K562 (cell line): ENCODE results near the gene LETM1. TPM values are rescaled to one million over a fixed set of nuclear protein-coding genes. Genes with fewer than 3 reads are reported as not detected.

Source experiments
- CEBPG ChIP-seq, 3 experiments: fragments of 200-800 bp in 1 of 3; sonication (Bioruptor generic) in 1 of 3; sonication (generic) in 1 of 3; formaldehyde crosslinking in 1 of 3; IDR thresholded peaks in 2 of 3; conservative IDR thresholded peaks in 1 of 3; 2 replicates each; pipeline versions ENCODE4 v1.6.1 to v1.8.0; 2016 to 2022; ENCODE audit warnings: missing compliant biosample characterization in 2 of 3, missing genetic modification characterization in 2 of 3, mild to moderate bottlenecking in 1 of 3, missing genetic modification reagents in 1 of 3
- E2F3 ChIP-seq: fragments of 250-450 bp; sonication (Bioruptor Pico); IDR thresholded peaks from 2 replicates; pipeline ENCODE4 v1.4.0; 2020; ENCODE audit warnings: mild to moderate bottlenecking
- SAP30 ChIP-seq: fragments of 200-600 bp; sonication (generic); IDR thresholded peaks from 2 replicates; pipeline ENCODE4 v1.6.1; 2012; ENCODE audit warnings: borderline replicate concordance, low read depth, mild to moderate bottlenecking, moderate library complexity, low read length, control low read depth, inconsistent platforms; ENCODE audit not compliant: insufficient read depth, poor library complexity, severe bottlenecking
- ZKSCAN8 ChIP-seq: fragments of 200-800 bp; sonication (Bioruptor generic); IDR thresholded peaks from 2 replicates; pipeline ENCODE4 v1.6.1; 2016; ENCODE audit warnings: missing genetic modification characterization, missing compliant biosample characterization
- polyA plus RNA-seq, 8 experiments: library from polyadenylated mRNA; depleted of rRNA in 4 of 8; stranded (reverse) in 5 of 8; unstranded in 3 of 8; fragments of >200 nt; fragmentation: Nextera tagmentation in 2 of 8; fragmentation: Illumina TruSeq in 1 of 8; extraction: Ambion mirVana in 2 of 8; extraction: Trizol in 1 of 8; gene quantifications; 2 replicates each; pipeline versions ENCODE4 v1.2.1 to v1.2.3, GENCODE V29; 2011 to 2014; ENCODE audit warnings: inconsistent platforms in 1 of 8, missing spikeins in 1 of 8
- total RNA-seq, 7 experiments: library from RNA; depleted of rRNA in 6 of 7; stranded (reverse); fragments of >200 nt in 6 of 7; fragmentation: Illumina TruSeq in 2 of 7; extraction: Trizol in 2 of 7; gene quantifications; 2 replicates each; pipeline versions ENCODE4 v1.2.1 to v1.2.3, GENCODE V29; 2011 to 2021; ENCODE audit warnings: low replicate concordance in 1 of 7
- TF ChIP-seq, protein P1 (sequence below), 2 experiments: fragments of 150-350 bp in 1 of 2; IDR thresholded peaks; 2 replicates each; pipeline ENCODE4 v1.6.1; 2012 to 2016; ENCODE audit warnings: low read depth in 2 of 2, low read length in 2 of 2, mild to moderate bottlenecking in 1 of 2, moderate library complexity in 1 of 2
- TF ChIP-seq, protein P2 (sequence below): fragments of 250-450 bp; sonication (Bioruptor Pico); IDR thresholded peaks from 2 replicates; pipeline ENCODE4 v1.5.0; 2021

Gene LETM1
- total and polyA plus RNA-seq, 9 of the 15 experiments (the other 6 are each of a cell fraction or from before 2014, with no cell fraction given), result 3.9 to 109 (median 35.0) TPM

DNA sequence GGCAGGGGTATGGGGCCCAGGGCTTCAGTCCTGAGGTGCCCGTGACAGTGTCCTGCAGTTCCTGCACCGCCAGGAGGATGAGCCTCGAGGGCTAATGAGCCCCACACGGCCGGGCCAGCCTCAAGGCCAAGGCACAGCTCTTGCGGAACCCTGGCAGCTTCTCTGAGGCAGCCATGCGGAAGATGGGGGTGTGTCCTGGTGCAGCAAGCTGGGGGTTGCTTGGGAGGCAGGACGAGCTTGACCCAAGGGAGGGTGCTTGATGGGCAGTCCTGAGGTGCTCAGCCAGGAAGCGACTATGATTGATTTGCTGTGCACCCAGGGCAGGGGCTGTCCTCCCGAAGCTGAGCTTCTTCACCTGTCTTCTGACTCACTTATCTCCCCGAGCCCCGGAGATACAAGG is 72.0 kb downstream of the LETM1 start (continued):
- TF ChIP-seq, protein P1, sequence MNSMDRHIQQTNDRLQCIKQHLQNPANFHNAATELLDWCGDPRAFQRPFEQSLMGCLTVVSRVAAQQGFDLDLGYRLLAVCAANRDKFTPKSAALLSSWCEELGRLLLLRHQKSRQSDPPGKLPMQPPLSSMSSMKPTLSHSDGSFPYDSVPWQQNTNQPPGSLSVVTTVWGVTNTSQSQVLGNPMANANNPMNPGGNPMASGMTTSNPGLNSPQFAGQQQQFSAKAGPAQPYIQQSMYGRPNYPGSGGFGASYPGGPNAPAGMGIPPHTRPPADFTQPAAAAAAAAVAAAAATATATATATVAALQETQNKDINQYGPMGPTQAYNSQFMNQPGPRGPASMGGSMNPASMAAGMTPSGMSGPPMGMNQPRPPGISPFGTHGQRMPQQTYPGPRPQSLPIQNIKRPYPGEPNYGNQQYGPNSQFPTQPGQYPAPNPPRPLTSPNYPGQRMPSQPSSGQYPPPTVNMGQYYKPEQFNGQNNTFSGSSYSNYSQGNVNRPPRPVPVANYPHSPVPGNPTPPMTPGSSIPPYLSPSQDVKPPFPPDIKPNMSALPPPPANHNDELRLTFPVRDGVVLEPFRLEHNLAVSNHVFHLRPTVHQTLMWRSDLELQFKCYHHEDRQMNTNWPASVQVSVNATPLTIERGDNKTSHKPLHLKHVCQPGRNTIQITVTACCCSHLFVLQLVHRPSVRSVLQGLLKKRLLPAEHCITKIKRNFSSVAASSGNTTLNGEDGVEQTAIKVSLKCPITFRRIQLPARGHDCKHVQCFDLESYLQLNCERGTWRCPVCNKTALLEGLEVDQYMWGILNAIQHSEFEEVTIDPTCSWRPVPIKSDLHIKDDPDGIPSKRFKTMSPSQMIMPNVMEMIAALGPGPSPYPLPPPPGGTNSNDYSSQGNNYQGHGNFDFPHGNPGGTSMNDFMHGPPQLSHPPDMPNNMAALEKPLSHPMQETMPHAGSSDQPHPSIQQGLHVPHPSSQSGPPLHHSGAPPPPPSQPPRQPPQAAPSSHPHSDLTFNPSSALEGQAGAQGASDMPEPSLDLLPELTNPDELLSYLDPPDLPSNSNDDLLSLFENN (IDR thresholded peaks at IDR 0.05; ENCODE audit: low read depth in 2 of 2, low read length in 2 of 2), result no peak
- TF ChIP-seq, protein P2, sequence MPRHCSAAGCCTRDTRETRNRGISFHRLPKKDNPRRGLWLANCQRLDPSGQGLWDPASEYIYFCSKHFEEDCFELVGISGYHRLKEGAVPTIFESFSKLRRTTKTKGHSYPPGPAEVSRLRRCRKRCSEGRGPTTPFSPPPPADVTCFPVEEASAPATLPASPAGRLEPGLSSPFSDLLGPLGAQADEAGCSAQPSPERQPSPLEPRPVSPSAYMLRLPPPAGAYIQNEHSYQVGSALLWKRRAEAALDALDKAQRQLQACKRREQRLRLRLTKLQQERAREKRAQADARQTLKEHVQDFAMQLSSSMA, result no peak
- TF ChIP-seq SAP30, result no peak
- TF ChIP-seq E2F3 (CRISPR knock-in tag), result no peak
- 0 out of 2 replicates have a peak, but pooled peaks have one; percentile 33 for TF ChIP-seq CEBPG (CRISPR knock-in tag; IDR thresholded peaks at IDR 0.05)
- no peak for TF ChIP-seq CEBPG (tag; conservative IDR thresholded peaks at IDR 0.05 in 1 of 2, IDR thresholded peaks at IDR 0.05 in 1 of 2)
- no peak for TF ChIP-seq ZKSCAN8 (CRISPR knock-in tag)
